ENCODE measurements around the gene RBM14. TPM values are rescaled to one million over a fixed set of nuclear protein-coding genes. Genes with fewer than 3 reads are reported as not detected.
"Not testable (repeated sequence)": the region's sequence is repeated elsewhere in the genome, so short reads cannot be mapped to it uniquely, and the experiment has no call there.

RBM14 gene
- total and polyA plus RNA-seq, 2 donors (not counting 1 experiment from before 2014, with no cell fraction given) = 13.2 to 27.6 TPM

DNA sequence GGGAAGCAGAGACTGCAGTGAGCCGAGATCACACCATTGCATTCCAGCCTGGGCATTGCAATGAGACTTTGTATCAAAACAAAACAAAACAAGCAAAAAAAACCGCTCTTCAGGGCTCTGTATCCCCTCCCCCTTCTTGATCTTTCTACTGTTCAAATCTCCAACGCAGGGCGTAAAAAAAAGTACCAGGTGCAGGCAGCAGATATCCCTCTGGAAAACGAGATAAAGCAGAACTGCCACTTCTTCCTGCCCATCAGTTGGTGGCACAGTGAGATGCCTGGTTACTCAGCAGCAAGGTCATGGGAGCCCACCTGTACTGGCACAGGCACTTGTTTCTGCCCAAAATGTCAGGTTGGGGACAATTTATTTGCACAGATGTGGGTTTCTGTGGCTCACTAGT, 12.3 kb upstream of the RBM14 start:
- Histone ChIP-seq H2AFZ (ENCODE audit: low read length) (no peak overlapping the region), H3K79me2 (ENCODE audit: control insufficient read depth, insufficient read depth, low read length) (no peaks in the 10 kb centered on the region), H3K36me3 (ENCODE audit: control insufficient read depth, insufficient read depth, low read length) (peaks cover 7% of the 10 kb centered on the region), H3K9me3 (ENCODE audit: control insufficient read depth, insufficient read depth, low read depth, low read length) (no peaks in the 10 kb centered on the region), H3K27me3 (ENCODE audit: control insufficient read depth, insufficient read depth, low read length) (no peaks in the 10 kb centered on the region), H4K20me1 (ENCODE audit: control insufficient read depth, extremely low read depth, insufficient read depth, low read length) (no peaks in the 10 kb centered on the region), H3K4me2 (ENCODE audit: extremely low read depth, insufficient read depth, low read length) (no peak overlapping the region), H3K9ac (ENCODE audit: insufficient read depth, low read length) (no peak overlapping the region), H3K27ac (ENCODE audit: insufficient read depth, low read length) (no peak overlapping the region), H3K4me3 (replicated peaks in 1 of 4; ENCODE audit: control extremely low read depth in 1 of 4, insufficient read depth in 1 of 4, low read depth in 3 of 4, low read length in 4 of 4) (no peak overlapping the region), H3K4me1 (ENCODE audit: control insufficient read depth, extremely low read depth, insufficient read depth, low read length) (peaks cover 10% of the 10 kb centered on the region)
- DNase-seq (ENCODE audit: low read depth in 2 of 2) = no peak
- TF ChIP-seq EZH2 (IDR thresholded peaks at IDR 0.05; ENCODE audit: low read length, missing control alignments) = no peak
- TF ChIP-seq, protein P1, sequence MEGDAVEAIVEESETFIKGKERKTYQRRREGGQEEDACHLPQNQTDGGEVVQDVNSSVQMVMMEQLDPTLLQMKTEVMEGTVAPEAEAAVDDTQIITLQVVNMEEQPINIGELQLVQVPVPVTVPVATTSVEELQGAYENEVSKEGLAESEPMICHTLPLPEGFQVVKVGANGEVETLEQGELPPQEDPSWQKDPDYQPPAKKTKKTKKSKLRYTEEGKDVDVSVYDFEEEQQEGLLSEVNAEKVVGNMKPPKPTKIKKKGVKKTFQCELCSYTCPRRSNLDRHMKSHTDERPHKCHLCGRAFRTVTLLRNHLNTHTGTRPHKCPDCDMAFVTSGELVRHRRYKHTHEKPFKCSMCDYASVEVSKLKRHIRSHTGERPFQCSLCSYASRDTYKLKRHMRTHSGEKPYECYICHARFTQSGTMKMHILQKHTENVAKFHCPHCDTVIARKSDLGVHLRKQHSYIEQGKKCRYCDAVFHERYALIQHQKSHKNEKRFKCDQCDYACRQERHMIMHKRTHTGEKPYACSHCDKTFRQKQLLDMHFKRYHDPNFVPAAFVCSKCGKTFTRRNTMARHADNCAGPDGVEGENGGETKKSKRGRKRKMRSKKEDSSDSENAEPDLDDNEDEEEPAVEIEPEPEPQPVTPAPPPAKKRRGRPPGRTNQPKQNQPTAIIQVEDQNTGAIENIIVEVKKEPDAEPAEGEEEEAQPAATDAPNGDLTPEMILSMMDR (conservative IDR thresholded peaks at IDR 0.05 in 1 of 2, IDR thresholded peaks at IDR 0.05 in 1 of 2; ENCODE audit: low read depth in 1 of 2, low read length in 2 of 2) = no peak

DNA sequence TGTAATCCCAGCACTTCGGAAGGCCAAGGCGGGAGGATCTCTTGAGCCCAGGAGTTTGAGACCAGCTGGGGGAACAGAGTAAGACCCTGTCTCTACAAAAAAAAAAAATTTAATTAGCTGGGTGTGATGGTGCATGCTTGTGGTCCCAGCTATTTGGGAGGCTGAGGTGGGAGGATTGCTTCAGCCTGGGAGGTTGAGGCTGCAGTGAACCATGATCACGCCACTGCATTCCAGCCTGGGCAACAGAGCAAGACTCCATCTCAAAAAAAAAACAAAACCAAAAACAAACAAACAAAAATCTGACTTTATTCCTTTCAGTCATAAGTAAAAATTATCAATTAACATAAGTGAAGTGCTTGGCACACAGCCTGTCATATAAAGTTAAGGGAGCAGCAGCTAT, 9.8 kb upstream of the RBM14 start:
- H2AFZ ChIP-seq (ENCODE audit: low read length); H3K4me1 ChIP-seq (ENCODE audit: control insufficient read depth, extremely low read depth, insufficient read depth, low read length); H3K36me3 ChIP-seq (ENCODE audit: control insufficient read depth, insufficient read depth, low read length); H3K79me2 ChIP-seq (ENCODE audit: control insufficient read depth, insufficient read depth, low read length); H3K4me3 ChIP-seq (replicated peaks in 1 of 4; ENCODE audit: control extremely low read depth in 1 of 4, insufficient read depth in 1 of 4, low read depth in 3 of 4, low read length in 4 of 4); DNase-seq (ENCODE audit: low read depth in 2 of 2); H3K27ac ChIP-seq (ENCODE audit: insufficient read depth, low read length); H3K9ac ChIP-seq (ENCODE audit: insufficient read depth, low read length); H4K20me1 ChIP-seq (ENCODE audit: control insufficient read depth, extremely low read depth, insufficient read depth, low read length); H3K4me2 ChIP-seq (ENCODE audit: extremely low read depth, insufficient read depth, low read length); H3K9me3 ChIP-seq (ENCODE audit: control insufficient read depth, insufficient read depth, low read depth, low read length); H3K27me3 ChIP-seq (ENCODE audit: control insufficient read depth, insufficient read depth, low read length): not testable (repeated sequence)

DNA sequence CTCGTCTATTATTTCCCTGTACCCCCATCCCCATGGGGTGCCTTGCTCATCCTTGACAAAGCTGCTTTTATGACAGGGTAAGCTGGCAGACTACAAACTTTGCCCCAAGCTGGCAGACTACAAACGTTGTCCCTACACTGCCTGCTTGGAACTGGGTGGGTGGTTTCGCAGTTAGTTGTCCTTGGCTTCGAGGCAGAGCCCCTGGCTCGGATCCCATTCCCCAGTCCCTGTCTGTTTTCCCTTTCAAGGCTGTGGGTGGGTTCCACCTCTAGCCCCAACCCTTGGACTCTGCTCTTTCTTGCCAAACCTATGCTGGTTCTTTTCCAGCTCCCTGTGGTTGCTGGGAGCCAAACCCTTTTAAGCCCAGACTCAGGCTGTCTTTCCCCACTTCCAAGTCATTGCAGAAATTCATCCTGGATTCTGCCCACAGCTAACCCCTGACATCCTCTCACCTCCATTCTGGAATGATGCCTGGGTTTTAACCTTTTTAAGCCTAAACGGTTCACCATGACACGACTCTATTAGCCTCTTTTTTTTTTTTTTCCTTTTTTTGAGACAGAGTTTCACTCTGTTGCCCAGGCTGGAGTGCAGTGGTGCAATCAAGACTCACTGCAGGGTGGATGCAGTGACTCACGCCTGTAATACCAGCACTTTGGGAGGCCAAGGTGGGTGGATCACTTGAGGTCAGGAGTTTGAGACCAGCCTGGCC, 9.2 kb upstream of the RBM14 start:
- H3K9ac ChIP-seq (ENCODE audit: insufficient read depth, low read length) = no peak overlapping the region
- TF ChIP-seq, protein P1 (conservative IDR thresholded peaks at IDR 0.05 in 1 of 2, IDR thresholded peaks at IDR 0.05 in 1 of 2; ENCODE audit: low read depth in 1 of 2, low read length in 2 of 2) = no peak
- TF ChIP-seq EZH2 (IDR thresholded peaks at IDR 0.05; ENCODE audit: low read length, missing control alignments) = no peak
- H3K27me3 ChIP-seq (ENCODE audit: control insufficient read depth, insufficient read depth, low read length) = no peaks in the 10 kb centered on the region
- H3K79me2 ChIP-seq (ENCODE audit: control insufficient read depth, insufficient read depth, low read length) = no peaks in the 10 kb centered on the region
- H3K9me3 ChIP-seq (ENCODE audit: control insufficient read depth, insufficient read depth, low read depth, low read length) = no peaks in the 10 kb centered on the region
- peak overlapping the region; percentile 52 for H3K27ac ChIP-seq (ENCODE audit: insufficient read depth, low read length)
- DNase-seq (ENCODE audit: low read depth in 2 of 2) = peak; percentile 78 to 92
- H2AFZ ChIP-seq (ENCODE audit: low read length) = no peak overlapping the region
- H3K36me3 ChIP-seq (ENCODE audit: control insufficient read depth, insufficient read depth, low read length) = peaks cover 2% of the 10 kb centered on the region
- H3K4me2 ChIP-seq (ENCODE audit: extremely low read depth, insufficient read depth, low read length) = peak overlapping the region; percentile 60
- H4K20me1 ChIP-seq (ENCODE audit: control insufficient read depth, extremely low read depth, insufficient read depth, low read length) = no peaks in the 10 kb centered on the region
- peaks cover 7% of the 10 kb centered on the region for H3K4me1 ChIP-seq (ENCODE audit: control insufficient read depth, extremely low read depth, insufficient read depth, low read length)
- H3K4me3 ChIP-seq (replicated peaks in 1 of 4; ENCODE audit: control extremely low read depth in 1 of 4, insufficient read depth in 1 of 4, low read depth in 3 of 4, low read length in 4 of 4) = no peak overlapping the region

Measured in fibroblast of lung (primary cell).